HG03442 (cell line): Measurements from ENCODE around the gene ALKBH7.
"Not testable (repeated sequence)": the region's sequence is repeated elsewhere in the genome, so short reads cannot be mapped to it uniquely, and the experiment has no call there.

Experiments used
- ATAC-seq: cut with Tn5 transposase; IDR thresholded peaks from one replicate; pipeline ENCODE4 v1.9.1; 2021; ENCODE audit warnings: mild to moderate bottlenecking, moderate library complexity; ENCODE audit not compliant: unreplicated experiment

Gene ALKBH7

DNA sequence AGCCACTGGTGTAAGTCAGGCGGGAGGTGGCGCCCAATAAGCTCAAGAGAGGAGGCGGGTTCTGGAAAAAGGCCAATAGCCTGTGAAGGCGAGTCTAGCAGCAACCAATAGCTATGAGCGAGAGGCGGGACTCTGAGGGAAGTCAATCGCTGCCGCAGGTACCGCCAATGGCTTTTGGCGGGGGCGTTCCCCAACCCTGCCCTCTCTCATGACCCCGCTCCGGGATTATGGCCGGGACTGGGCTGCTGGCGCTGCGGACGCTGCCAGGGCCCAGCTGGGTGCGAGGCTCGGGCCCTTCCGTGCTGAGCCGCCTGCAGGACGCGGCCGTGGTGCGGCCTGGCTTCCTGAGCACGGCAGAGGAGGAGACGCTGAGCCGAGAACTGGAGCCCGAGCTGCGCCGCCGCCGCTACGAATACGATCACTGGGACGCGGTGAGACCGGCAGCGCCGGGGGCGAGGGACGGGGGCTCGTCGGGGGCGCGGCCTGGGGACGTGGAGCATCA is at the start of gene ALKBH7:
TSS of gene ALKBH7 (plus strand) at position 201 of the 502 bp plus-strand sequence. CDS start at position 228, 27 bp downstream.
- peak; percentile 75 for ATAC-seq

- ATAC-seq: no peak
These were observed 47.8 kb upstream of the ALKBH7 start for GRCh38 chr19:6324757-6325156.

DNA sequence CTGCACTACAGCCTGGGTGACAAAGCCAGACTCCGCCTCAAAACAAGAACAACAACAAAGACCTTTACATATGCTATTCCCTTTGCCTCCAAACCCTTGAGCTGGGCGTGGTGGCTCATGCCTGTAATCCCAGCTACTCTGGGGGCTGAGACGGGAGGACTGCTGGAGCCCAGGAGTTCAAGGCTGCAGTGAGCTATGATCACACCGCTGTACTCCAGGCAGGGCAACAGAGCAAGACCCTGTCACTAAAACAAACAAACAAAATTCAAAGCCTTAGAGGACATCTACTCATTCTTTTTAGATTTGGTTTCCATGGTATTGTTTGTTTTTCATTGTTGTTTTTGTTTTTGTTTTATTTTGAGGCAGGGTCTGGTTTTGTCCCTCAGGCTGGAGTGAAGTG is 47.0 kb upstream of the ALKBH7 start:
- ATAC-seq: no peak

DNA sequence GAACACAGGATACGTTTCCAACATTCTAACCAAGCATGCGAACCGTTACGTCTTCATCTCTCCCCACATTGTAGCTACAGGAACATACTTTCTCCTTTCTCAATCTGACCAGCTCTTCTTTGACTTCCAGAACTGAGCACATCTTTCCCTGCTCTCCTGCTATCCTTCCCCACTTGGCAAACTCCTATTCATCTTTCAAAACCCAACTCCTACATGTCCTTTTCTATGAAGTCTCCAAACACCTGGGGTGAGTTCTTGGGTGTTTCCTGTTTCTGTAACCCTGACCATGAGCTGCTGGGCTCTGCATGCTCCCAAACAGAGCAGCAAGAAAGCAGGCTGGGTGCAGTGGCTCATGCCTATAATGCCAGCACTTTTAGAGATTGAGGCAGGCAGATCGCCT is 45.8 kb upstream of the ALKBH7 start:
- ATAC-seq: no peak

DNA sequence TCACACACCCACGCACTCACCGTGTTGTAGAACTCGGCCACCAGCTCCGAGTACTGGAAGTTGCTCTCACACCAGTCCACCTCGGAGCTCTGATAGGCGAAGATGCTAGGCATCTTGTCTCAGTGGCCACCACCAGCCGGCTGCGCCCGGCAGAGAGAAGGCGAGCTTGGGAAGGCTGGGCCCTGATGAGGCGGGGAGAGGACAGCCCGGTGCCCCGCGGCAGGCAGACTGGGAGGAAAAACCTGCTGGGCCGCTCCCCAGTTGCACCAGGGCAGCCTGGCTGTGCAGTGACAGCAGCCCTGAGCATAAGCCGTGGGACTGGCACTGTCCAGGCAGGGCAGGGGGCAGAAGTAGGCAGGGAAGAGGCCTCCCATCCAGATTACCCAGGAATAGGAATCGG is 39.2 kb upstream of the ALKBH7 start, which contains the start of gene ACER1:
TSS of gene ACER1 (minus strand) at position 174 of the 400 bp plus-strand sequence. CDS start at position 113, 61 bp downstream.
- ATAC-seq: no peak

- no peak for ATAC-seq
These were observed 37.9 kb upstream of the ALKBH7 start for GRCh38 chr19:6334490-6335285.

DNA sequence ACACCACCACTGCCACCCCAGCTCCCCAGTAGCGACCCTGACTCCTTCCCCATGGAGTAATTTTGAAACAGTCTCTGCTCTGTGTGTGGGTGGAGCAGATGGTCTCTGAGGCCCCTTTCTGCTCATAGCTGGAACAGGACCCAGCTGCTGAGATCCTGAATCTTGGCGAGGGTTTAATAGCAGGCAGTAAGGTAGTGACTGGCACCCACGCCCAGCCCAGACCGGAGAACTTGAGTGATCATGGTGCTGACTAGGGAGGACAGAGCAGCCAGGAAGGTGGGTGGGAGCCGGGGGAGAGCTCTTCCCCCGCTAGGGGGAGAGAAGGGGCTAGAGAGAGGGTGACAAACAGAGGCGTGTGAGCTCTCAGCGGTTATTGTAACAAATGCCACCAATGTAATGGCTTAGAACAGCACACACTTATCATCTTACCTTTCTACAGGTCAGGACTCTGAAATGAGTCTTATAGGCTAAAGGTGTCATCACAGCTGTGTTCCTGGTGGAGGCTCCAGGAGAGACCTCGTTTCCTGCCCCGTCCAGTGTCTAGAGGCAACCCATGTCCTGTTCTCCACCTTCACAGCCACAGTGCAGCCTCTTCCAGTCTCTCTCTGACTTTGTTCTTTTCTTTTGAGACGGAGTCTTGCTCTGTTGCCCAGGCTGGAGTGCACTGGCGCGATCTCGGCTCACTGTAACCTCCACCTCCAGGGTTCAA is 31.9 kb upstream of the ALKBH7 start:
- no peak for ATAC-seq

GRCh38 chr19:6343462-6343861 is 29.1 kb upstream of the ALKBH7 start:
- no peak for ATAC-seq

- ATAC-seq: not testable (repeated sequence)
These were observed 23.3 kb upstream of the ALKBH7 start for GRCh38 chr19:6349271-6349670.

DNA sequence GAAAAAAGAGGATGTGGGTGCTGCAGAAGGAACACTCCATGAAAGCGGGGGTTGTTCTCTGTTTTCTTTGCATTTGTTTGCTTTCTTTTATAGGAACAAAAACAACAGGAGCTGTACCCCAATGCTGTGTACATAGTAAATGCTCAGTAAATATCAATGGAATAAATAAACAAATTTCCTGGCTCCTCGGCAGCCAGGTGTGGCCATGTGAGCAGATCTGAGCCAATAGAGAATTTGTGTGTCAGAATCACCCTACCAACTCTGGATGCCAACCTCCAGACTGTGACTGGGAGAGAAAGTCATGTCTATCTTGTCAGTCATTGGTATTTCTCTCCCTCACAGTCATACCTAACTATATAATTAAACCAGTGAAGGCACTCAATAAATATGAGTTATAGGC is 21.9 kb upstream of the ALKBH7 start:
- no peak for ATAC-seq

GRCh38 chr19:6352381-6353165 is 20.0 kb upstream of the ALKBH7 start:
- ATAC-seq: no peak

- ATAC-seq: no peak
These were observed 18.4 kb upstream of the ALKBH7 start for GRCh38 chr19:6354098-6354674.

- not testable (repeated sequence) for ATAC-seq
These were observed 17.1 kb upstream of the ALKBH7 start for GRCh38 chr19:6355321-6356040.

DNA sequence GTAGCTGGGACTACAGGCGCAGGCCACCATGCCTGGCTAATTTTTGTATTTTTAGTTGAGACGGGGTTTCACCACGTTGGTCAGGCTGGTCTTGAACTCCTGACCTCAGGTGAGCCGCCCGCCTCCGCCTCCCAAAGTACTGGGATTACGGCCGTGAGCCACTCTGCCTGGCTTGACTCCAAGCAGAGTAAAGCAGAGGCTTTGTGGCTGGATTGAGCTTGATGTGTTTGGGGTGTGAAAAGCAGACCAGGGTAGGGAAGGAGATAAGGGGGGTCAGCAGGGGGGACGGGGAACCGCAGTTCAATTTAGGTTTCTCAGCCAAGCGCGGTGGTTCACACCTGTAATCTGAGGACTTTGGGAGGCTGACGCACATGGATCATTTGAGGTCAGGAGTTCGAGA is 15.4 kb upstream of the ALKBH7 start:
- no peak for ATAC-seq

DNA sequence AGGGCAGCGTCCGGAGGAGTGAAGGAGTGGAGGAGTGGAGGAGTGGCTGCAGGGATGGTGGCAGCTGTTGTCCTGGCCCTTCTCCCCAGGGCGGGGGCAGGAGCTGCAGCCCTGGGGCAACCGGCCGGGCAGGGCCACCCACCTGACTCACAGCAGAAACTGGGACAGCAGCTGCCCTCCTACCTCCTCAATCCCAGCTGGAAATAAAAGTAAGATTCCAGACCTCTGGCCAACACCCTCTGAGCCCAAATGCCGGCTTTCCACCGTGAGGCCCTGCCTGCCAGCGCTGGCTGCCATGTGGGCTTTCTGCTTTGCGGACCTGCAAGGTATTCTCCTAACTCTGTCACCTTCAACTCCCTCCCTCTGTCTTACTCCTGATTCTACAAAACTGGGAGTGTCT is 14.6 kb upstream of the ALKBH7 start:
- no peak for ATAC-seq

- no peak for ATAC-seq
These were observed 12.8 kb upstream of the ALKBH7 start for GRCh38 chr19:6359568-6360341.

DNA sequence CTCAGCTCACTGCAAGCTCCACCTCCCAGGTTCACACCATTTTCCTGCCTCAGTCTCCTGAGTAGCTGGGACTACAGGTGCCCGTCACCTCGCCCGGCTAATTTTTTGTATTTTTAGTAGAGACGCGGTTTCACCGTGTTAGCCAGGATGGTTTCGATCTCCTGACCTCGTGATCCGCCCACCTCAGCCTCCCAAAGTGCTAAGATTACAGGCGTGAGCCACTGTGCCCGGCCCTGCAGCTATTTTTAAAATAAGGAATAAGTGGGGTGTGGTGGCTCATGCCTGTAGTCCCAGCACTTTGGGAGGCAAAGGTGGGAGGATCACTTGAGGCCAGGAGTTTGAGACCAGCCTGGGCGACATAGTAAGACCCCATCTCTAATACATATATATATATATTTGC is 12.1 kb upstream of the ALKBH7 start:
- not testable (repeated sequence) for ATAC-seq

GRCh38 chr19:6360857-6361216 is 11.8 kb upstream of the ALKBH7 start:
- ATAC-seq: not testable (repeated sequence)

DNA sequence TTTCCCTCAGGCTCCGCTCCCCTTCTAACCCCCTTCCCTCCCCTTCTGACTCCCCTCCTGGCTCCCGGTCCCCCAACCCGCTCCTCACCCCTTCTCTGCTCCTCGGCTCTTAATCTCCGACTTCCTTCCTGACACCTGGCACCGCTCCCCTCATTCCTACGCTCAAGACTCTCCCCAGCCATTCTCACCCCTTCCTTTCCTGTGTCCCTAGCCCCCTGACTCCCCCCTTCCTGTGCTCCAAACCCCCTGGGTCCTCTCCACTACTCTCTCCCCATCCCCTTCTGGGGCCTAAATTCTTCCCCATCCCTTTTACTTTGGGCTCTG is 10.6 kb upstream of the ALKBH7 start:
- no peak for ATAC-seq

- ATAC-seq: no peak
These were observed 10.2 kb upstream of the ALKBH7 start for GRCh38 chr19:6362351-6362801.
